BE2C (cell line): ENCODE results near the gene USP48.

Experiments used
- DNase-seq: peaks from one replicate; pipeline ENCODE4 v3.0.0-alpha.2; 2020
- H3K27me3 ChIP-seq: fragments of 250-450 bp; sonication (Bioruptor Pico); 2 replicates; pipeline ENCODE4 v1.5.1; 2020; ENCODE audit warnings: mild to moderate bottlenecking
- H3K36me3 ChIP-seq: fragments of 250-450 bp; sonication (Bioruptor Pico); 2 replicates; pipeline ENCODE4 v1.5.1; 2020; ENCODE audit warnings: mild to moderate bottlenecking
- H3K4me1 ChIP-seq: fragments of 250-450 bp; sonication (Bioruptor Pico); 2 replicates; pipeline ENCODE4 v1.5.1; 2020
- H3K4me3 ChIP-seq: 2 replicates; pipeline ENCODE4 v1.5.1; 2011; ENCODE audit warnings: low read depth, low read length
- H3K9me3 ChIP-seq: fragments of 250-450 bp; sonication (Bioruptor Pico); 2 replicates; pipeline ENCODE4 v1.5.1; 2020
- CTCF ChIP-seq: IDR thresholded peaks from 2 replicates; pipeline ENCODE4 v1.5.1; 2012; ENCODE audit warnings: mild to moderate bottlenecking, low read depth, low read length

The USP48 gene

GRCh38 chr1:21701401-21701800 is 81.5 kb downstream of the USP48 start:
- H3K4me1 ChIP-seq = no peaks in the 10 kb centered on the region
- DNase-seq = no peak

GRCh38 chr1:21700094-21700493 is 82.9 kb downstream of the USP48 start:
- H3K4me1 ChIP-seq = no peaks in the 10 kb centered on the region
- no peak overlapping the region for H3K4me3 ChIP-seq
- no peak for TF ChIP-seq CTCF
- no peaks in the 10 kb centered on the region for H3K27me3 ChIP-seq
- H3K9me3 ChIP-seq = no peaks in the 10 kb centered on the region
- DNase-seq = no peak
- H3K36me3 ChIP-seq = peaks cover 6% of the 10 kb centered on the region; the same call in 1 of the 2 replicates

More at GRCh38 chr1:21701401-21701800, 81.5 kb downstream of the USP48 start:
- no peaks in the 10 kb centered on the region for H3K27me3 ChIP-seq
- no peak overlapping the region for H3K4me3 ChIP-seq
- H3K9me3 ChIP-seq = no peaks in the 10 kb centered on the region
- no peak for TF ChIP-seq CTCF
- H3K36me3 ChIP-seq = peaks cover 6% of the 10 kb centered on the region; the same call in 1 of the 2 replicates

- H3K4me3 ChIP-seq = no peak overlapping the region
- H3K4me1 ChIP-seq = no peaks in the 10 kb centered on the region
- no peaks in the 10 kb centered on the region; the same call in 1 of the 2 replicates for H3K36me3 ChIP-seq
- no peak for TF ChIP-seq CTCF
- H3K27me3 ChIP-seq = no peaks in the 10 kb centered on the region
- H3K9me3 ChIP-seq = no peaks in the 10 kb centered on the region
- no peak for DNase-seq
Measured at GRCh38 chr1:21696931-21697330, 86.0 kb downstream of the USP48 start.

GRCh38 chr1:21693732-21694131 is 89.2 kb downstream of the USP48 start:
- no peak for TF ChIP-seq CTCF
- no peak for DNase-seq
- no peaks in the 10 kb centered on the region for H3K9me3 ChIP-seq
- no peaks in the 10 kb centered on the region for H3K27me3 ChIP-seq
- H3K4me3 ChIP-seq = no peak overlapping the region
- H3K4me1 ChIP-seq = no peaks in the 10 kb centered on the region
- no peaks in the 10 kb centered on the region; the same call in 1 of the 2 replicates for H3K36me3 ChIP-seq

GRCh38 chr1:21691739-21692138 is 91.2 kb downstream of the USP48 start:
- no peak for DNase-seq
- no peaks in the 10 kb centered on the region for H3K27me3 ChIP-seq
- H3K4me3 ChIP-seq = no peak overlapping the region
- TF ChIP-seq CTCF = no peak
- no peaks in the 10 kb centered on the region for H3K4me1 ChIP-seq
- no peaks in the 10 kb centered on the region; the same call in 1 of the 2 replicates for H3K36me3 ChIP-seq
- H3K9me3 ChIP-seq = no peaks in the 10 kb centered on the region

GRCh38 chr1:21689661-21690372 is 93.1 kb downstream of the USP48 start:
- no peak for TF ChIP-seq CTCF
- H3K27me3 ChIP-seq = no peaks in the 10 kb centered on the region
- H3K4me3 ChIP-seq = no peak overlapping the region
- no peaks in the 10 kb centered on the region for H3K9me3 ChIP-seq
- no peak for DNase-seq
- H3K36me3 ChIP-seq = peaks cover 5% of the 10 kb centered on the region; the same call in 1 of the 2 replicates
- no peaks in the 10 kb centered on the region for H3K4me1 ChIP-seq
